Measurements from ENCODE around the gene GOPC.

DNA sequence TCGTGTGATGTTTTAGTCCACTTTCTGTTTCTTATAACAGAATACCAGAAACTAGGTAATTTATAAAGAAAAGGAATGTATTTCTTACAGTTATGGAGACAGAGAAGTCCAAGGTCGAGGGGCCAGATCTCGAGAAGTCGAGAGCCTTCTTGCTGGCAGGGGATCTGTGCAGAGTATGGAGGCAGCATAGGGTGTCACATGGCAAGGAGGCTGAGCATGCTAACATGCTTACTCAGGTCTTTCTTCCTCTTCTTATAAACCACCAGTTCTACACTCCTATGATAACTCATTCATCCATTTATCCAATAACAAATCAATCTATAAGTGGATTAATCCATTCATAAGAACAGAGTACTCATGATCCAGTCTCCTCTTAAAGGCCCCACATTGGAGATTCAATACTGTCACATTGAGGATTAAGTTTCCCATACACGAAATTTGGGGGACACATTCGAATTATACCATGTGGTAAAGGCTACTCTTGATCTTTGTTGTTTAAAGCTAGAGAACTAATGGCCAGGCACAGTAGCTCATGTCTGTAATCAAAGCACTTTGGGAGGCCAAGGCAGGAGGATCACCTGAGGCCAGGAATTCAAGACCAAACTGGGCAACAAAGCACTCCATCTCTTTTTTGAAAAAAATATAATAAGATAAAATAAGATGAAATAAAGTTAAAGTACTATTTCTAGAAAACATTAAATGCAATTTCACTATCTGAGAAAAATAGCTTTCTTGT is 2.1 kb downstream of the GOPC start:
- TF ChIP-seq, protein P1, sequence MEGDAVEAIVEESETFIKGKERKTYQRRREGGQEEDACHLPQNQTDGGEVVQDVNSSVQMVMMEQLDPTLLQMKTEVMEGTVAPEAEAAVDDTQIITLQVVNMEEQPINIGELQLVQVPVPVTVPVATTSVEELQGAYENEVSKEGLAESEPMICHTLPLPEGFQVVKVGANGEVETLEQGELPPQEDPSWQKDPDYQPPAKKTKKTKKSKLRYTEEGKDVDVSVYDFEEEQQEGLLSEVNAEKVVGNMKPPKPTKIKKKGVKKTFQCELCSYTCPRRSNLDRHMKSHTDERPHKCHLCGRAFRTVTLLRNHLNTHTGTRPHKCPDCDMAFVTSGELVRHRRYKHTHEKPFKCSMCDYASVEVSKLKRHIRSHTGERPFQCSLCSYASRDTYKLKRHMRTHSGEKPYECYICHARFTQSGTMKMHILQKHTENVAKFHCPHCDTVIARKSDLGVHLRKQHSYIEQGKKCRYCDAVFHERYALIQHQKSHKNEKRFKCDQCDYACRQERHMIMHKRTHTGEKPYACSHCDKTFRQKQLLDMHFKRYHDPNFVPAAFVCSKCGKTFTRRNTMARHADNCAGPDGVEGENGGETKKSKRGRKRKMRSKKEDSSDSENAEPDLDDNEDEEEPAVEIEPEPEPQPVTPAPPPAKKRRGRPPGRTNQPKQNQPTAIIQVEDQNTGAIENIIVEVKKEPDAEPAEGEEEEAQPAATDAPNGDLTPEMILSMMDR (conservative IDR thresholded peaks at IDR 0.05), result no peak
- no peak for TF ChIP-seq ZFX (IDR thresholded peaks at IDR 0.05)

Data from C4-2B (cell line).